HG03095 (cell line): ENCODE results near the gene NUDT13.
A peak's percentile ranks its signal among the peaks of the same experiment; 100 is the strongest.

Source experiments
- ATAC-seq: cut with Tn5 transposase; IDR thresholded peaks from one replicate; pipeline ENCODE4 v1.9.1; 2021; ENCODE audit warnings: moderate library complexity; ENCODE audit not compliant: unreplicated experiment

Gene NUDT13

GRCh38 chr10:73161662-73162061 is 51.4 kb downstream of the NUDT13 start:
- no peak for ATAC-seq

GRCh38 chr10:73163096-73163495 is 52.8 kb downstream of the NUDT13 start:
- ATAC-seq: no peak

GRCh38 chr10:73166972-73167371 is 56.7 kb downstream of the NUDT13 start:
- ATAC-seq: no peak

- ATAC-seq: no peak
Observed at GRCh38 chr10:73167458-73167782, 57.2 kb downstream of the NUDT13 start.

- ATAC-seq: peak; percentile 84
Observed at GRCh38 chr10:73167783-73168464, 57.7 kb downstream of the NUDT13 start, which contains the start of the genes ECD and FAM149B1. Gene ECD (minus strand): TSS chr10:73168008. CDS start chr10:73163937, 4,071 bp downstream. Gene FAM149B1 (plus strand): TSS chr10:73168119. CDS start chr10:73168340, 221 bp downstream.

GRCh38 chr10:73168465-73168803 is 58.2 kb downstream of the NUDT13 start:
- ATAC-seq: peak; percentile 5

- no peak for ATAC-seq
Observed at GRCh38 chr10:73169320-73169719, 59.1 kb downstream of the NUDT13 start.

GRCh38 chr10:73172867-73173266 is 62.6 kb downstream of the NUDT13 start:
- no peak for ATAC-seq

GRCh38 chr10:73174148-73174925 is 64.1 kb downstream of the NUDT13 start:
- no peak for ATAC-seq
